ENCODE measurements around the gene HOXD13. TPM values are rescaled to one million over a fixed set of nuclear protein-coding genes. Genes with fewer than 3 reads are reported as not detected.
A peak's percentile ranks its signal among the peaks of the same experiment; 100 is the strongest.

Gene HOXD13
- total RNA-seq, 2 experiments from 2014 or later, result not detected

GRCh38 chr2:176087330-176088047 is 5.0 kb upstream of the HOXD13 start:
- Mint-ChIP-seq H3K4me3 (no peak overlapping the region), H3K27me3 (peaks cover 98% of the 10 kb centered on the region), H3K4me1 (peaks cover 12% of the 10 kb centered on the region), H3K9me3 (peaks cover 25% of the 10 kb centered on the region), H3K27ac (no peak overlapping the region), H3K36me3 (peaks cover 24% of the 10 kb centered on the region)
- no peak for DNase-seq

GRCh38 chr2:176088048-176088936 is 4.2 kb upstream of the HOXD13 start:
- Mint-ChIP-seq H3K4me1 (peaks cover 13% of the 10 kb centered on the region), H3K4me3 (peak overlapping the region; percentile 58), H3K27me3 (peaks cover 94% of the 10 kb centered on the region), H3K27ac (no peak overlapping the region), H3K36me3 (peaks cover 20% of the 10 kb centered on the region), H3K9me3 (peaks cover 25% of the 10 kb centered on the region)
- DNase-seq, result no peak

GRCh38 chr2:176088937-176089842 is 3.3 kb upstream of the HOXD13 start:
- Mint-ChIP-seq H3K36me3 (peaks cover 15% of the 10 kb centered on the region), H3K4me3 (no peak overlapping the region), H3K9me3 (peaks cover 20% of the 10 kb centered on the region), H3K27me3 (peaks cover 94% of the 10 kb centered on the region), H3K4me1 (peaks cover 18% of the 10 kb centered on the region), H3K27ac (no peak overlapping the region)
- no peak for DNase-seq

GRCh38 chr2:176089843-176090395 is 2.6 kb upstream of the HOXD13 start:
- no peak for DNase-seq

GRCh38 chr2:176090862-176091261 is 1.7 kb upstream of the HOXD13 start:
- peaks cover 18% of the 10 kb centered on the region for H3K4me1 Mint-ChIP-seq
- peaks cover 10% of the 10 kb centered on the region for H3K36me3 Mint-ChIP-seq
- no peak overlapping the region for H3K27ac Mint-ChIP-seq
- H3K4me3 Mint-ChIP-seq, result no peak overlapping the region
- peaks cover 12% of the 10 kb centered on the region for H3K9me3 Mint-ChIP-seq
- peaks cover 94% of the 10 kb centered on the region for H3K27me3 Mint-ChIP-seq
- no peak for DNase-seq

More at GRCh38 chr2:176089843-176090395, 2.6 kb upstream of the HOXD13 start:
- Mint-ChIP-seq H3K9me3 (peaks cover 14% of the 10 kb centered on the region), H3K4me3 (no peak overlapping the region), H3K27ac (no peak overlapping the region), H3K36me3 (peaks cover 10% of the 10 kb centered on the region), H3K27me3 (peaks cover 94% of the 10 kb centered on the region), H3K4me1 (peaks cover 18% of the 10 kb centered on the region)

GRCh38 chr2:176091329-176092258 is 927 bp upstream of the HOXD13 start:
- no peak for DNase-seq
- H3K27ac Mint-ChIP-seq, result peak overlapping the region; percentile 52
- H3K36me3 Mint-ChIP-seq, result peaks cover 10% of the 10 kb centered on the region
- peaks cover 94% of the 10 kb centered on the region for H3K27me3 Mint-ChIP-seq
- H3K4me1 Mint-ChIP-seq, result peaks cover 19% of the 10 kb centered on the region
- no peak overlapping the region for H3K4me3 Mint-ChIP-seq
- peaks cover 10% of the 10 kb centered on the region for H3K9me3 Mint-ChIP-seq

- Mint-ChIP-seq H3K4me1 (peaks cover 27% of the 10 kb centered on the region), H3K4me3 (no peak overlapping the region), H3K27me3 (peaks cover 94% of the 10 kb centered on the region), H3K9me3 (peaks cover 3% of the 10 kb centered on the region), H3K27ac (no peak overlapping the region), H3K36me3 (peaks cover 5% of the 10 kb centered on the region)
- no peak for DNase-seq
Observed at GRCh38 chr2:176093145-176093897, 800 bp downstream of the HOXD13 start.

- peaks cover 3% of the 10 kb centered on the region for H3K9me3 Mint-ChIP-seq
- no peak overlapping the region for H3K4me3 Mint-ChIP-seq
- H3K27ac Mint-ChIP-seq, result no peak overlapping the region
- DNase-seq, result no peak
- peaks cover 4% of the 10 kb centered on the region for H3K36me3 Mint-ChIP-seq
- H3K4me1 Mint-ChIP-seq, result peaks cover 26% of the 10 kb centered on the region
- H3K27me3 Mint-ChIP-seq, result peaks cover 94% of the 10 kb centered on the region
Observed at GRCh38 chr2:176093898-176094249, 1.4 kb downstream of the HOXD13 start.

- Mint-ChIP-seq H3K4me1 (peaks cover 26% of the 10 kb centered on the region), H3K36me3 (peaks cover 4% of the 10 kb centered on the region), H3K27me3 (peaks cover 94% of the 10 kb centered on the region), H3K27ac (no peak overlapping the region), H3K4me3 (no peak overlapping the region), H3K9me3 (peaks cover 3% of the 10 kb centered on the region)
- no peak for DNase-seq
Observed at GRCh38 chr2:176094349-176094748, 1.8 kb downstream of the HOXD13 start.

- Mint-ChIP-seq H3K9me3 (peaks cover 3% of the 10 kb centered on the region), H3K4me3 (no peak overlapping the region), H3K27me3 (peaks cover 92% of the 10 kb centered on the region), H3K4me1 (peaks cover 26% of the 10 kb centered on the region), H3K36me3 (peaks cover 4% of the 10 kb centered on the region), H3K27ac (no peak overlapping the region)
- DNase-seq, result no peak
Observed at GRCh38 chr2:176095421-176095820, 2.9 kb downstream of the HOXD13 start.

- H3K9me3 Mint-ChIP-seq, result peaks cover 3% of the 10 kb centered on the region
- H3K4me3 Mint-ChIP-seq, result peak overlapping the region; percentile 55
- peaks cover 26% of the 10 kb centered on the region for H3K4me1 Mint-ChIP-seq
- DNase-seq, result no peak
- H3K36me3 Mint-ChIP-seq, result peaks cover 4% of the 10 kb centered on the region
- no peak overlapping the region for H3K27ac Mint-ChIP-seq
- peaks cover 92% of the 10 kb centered on the region for H3K27me3 Mint-ChIP-seq
Observed at GRCh38 chr2:176096243-176096985, 3.9 kb downstream of the HOXD13 start.

GRCh38 chr2:176096986-176097819 is 4.7 kb downstream of the HOXD13 start:
- H3K27me3 Mint-ChIP-seq, result peaks cover 92% of the 10 kb centered on the region
- DNase-seq, result peak; percentile 62
- peak overlapping the region; percentile 55 for H3K4me3 Mint-ChIP-seq
- peaks cover 2% of the 10 kb centered on the region for H3K36me3 Mint-ChIP-seq
- H3K9me3 Mint-ChIP-seq, result peaks cover 1% of the 10 kb centered on the region
- peaks cover 21% of the 10 kb centered on the region for H3K4me1 Mint-ChIP-seq
- peak overlapping the region; percentile 10 for H3K27ac Mint-ChIP-seq

Data from activated naive CD8-positive, alpha-beta T cell treated with anti-CD3 and anti-CD28 coated beads for 36 hours (primary cell).